DOHH2 (cell line): ENCODE data around the gene CRABP1.

Experiments used
- H3F3A ChIP-seq: fragments of 200-600 bp; sonication (generic), shearing (Covaris generic); 2 replicates; pipeline ENCODE4 v1.6.0; 2016; ENCODE audit warnings: antibody characterized with exemption, mild to moderate bottlenecking; ENCODE audit not compliant: control insufficient read depth, insufficient read depth
- H3K27ac ChIP-seq: fragments of 200-600 bp; sonication (generic); 2 replicates; pipeline ENCODE4 v1.5.1; 2014; ENCODE audit warnings: low read depth, mild to moderate bottlenecking, low read length, moderate library complexity
- H3K27me3 ChIP-seq: fragments of 200-600 bp; sonication (generic); 2 replicates; pipeline ENCODE4 v1.6.1; 2014; ENCODE audit warnings: mild to moderate bottlenecking, low read length, mixed read lengths; ENCODE audit not compliant: control insufficient read depth
- H3K36me3 ChIP-seq: fragments of 200-600 bp; sonication (generic); 2 replicates; pipeline ENCODE4 v1.6.1; 2014; ENCODE audit warnings: mild to moderate bottlenecking, low read length, moderate library complexity, mixed read lengths; ENCODE audit not compliant: control insufficient read depth
- H3K4me1 ChIP-seq: fragments of 200-600 bp; sonication (generic); 2 replicates; pipeline ENCODE4 v1.6.1; 2014; ENCODE audit warnings: mild to moderate bottlenecking, low read length, mixed read lengths; ENCODE audit not compliant: control insufficient read depth
- H3K4me2 ChIP-seq: fragments of 200-600 bp; sonication (generic); 2 replicates; pipeline ENCODE4 v1.6.0; 2014; ENCODE audit warnings: mild to moderate bottlenecking, low read length, moderate library complexity
- H3K4me3 ChIP-seq: fragments of 200-600 bp; sonication (generic); 2 replicates; pipeline ENCODE4 v1.5.1; 2014; ENCODE audit warnings: mild to moderate bottlenecking, low read length, mixed read lengths
- H3K79me2 ChIP-seq: fragments of 200-600 bp; sonication (generic); 2 replicates; pipeline ENCODE4 v1.6.1; 2014; ENCODE audit warnings: mild to moderate bottlenecking, low read length, mixed read lengths; ENCODE audit not compliant: control insufficient read depth
- H3K9me2 ChIP-seq: fragments of 200-600 bp; sonication (generic); replicated peaks from 2 replicates; pipeline ENCODE4 v1.6.1; 2014; ENCODE audit warnings: mild to moderate bottlenecking, low read length, mixed read lengths; ENCODE audit not compliant: control insufficient read depth
- H3K9me3 ChIP-seq: fragments of 200-600 bp; sonication (generic); 2 replicates; pipeline ENCODE4 v1.6.1; 2014; ENCODE audit warnings: antibody characterized with exemption, low read length, mixed read lengths; ENCODE audit not compliant: control insufficient read depth, insufficient read depth
- H4K20me1 ChIP-seq: fragments of 200-600 bp; sonication (generic); 2 replicates; pipeline ENCODE4 v1.6.0; 2014; ENCODE audit warnings: low read depth, mild to moderate bottlenecking, antibody characterized with exemption, low read length, moderate library complexity; ENCODE audit not compliant: control insufficient read depth, insufficient read depth
- CTCF ChIP-seq: fragments of 200-600 bp; sonication (generic); IDR thresholded peaks from one replicate; pipeline ENCODE4 v1.5.1; 2014; ENCODE audit warnings: antibody characterized with exemption, mild to moderate bottlenecking, low read depth, low read length; ENCODE audit not compliant: poor library complexity, severe bottlenecking
- EZH2phosphoT487 ChIP-seq: fragments of 200-600 bp; sonication (generic); IDR thresholded peaks from 2 replicates; pipeline ENCODE4 v1.6.1; 2017; ENCODE audit warnings: borderline replicate concordance, mild to moderate bottlenecking, antibody characterized with exemption, low read length, moderate library complexity, mixed read lengths

CRABP1 gene

GRCh38 chr15:78359041-78359808, 19.1 kb downstream of the CRABP1 start:
- Histone ChIP-seq H3K9me3 (no peaks in the 10 kb centered on the region), H3K9me2 (no peaks in the 10 kb centered on the region), H3K4me1 (no peaks in the 10 kb centered on the region), H3K36me3 (no peaks in the 10 kb centered on the region), H4K20me1 (no peaks in the 10 kb centered on the region), H3K79me2 (no peaks in the 10 kb centered on the region), H3K27ac (no peak overlapping the region), H3K4me3 (no peak overlapping the region), H3F3A (no peaks in the 10 kb centered on the region), H3K27me3 (peaks cover 21% of the 10 kb centered on the region; the same call in 1 of the 2 replicates), H3K4me2 (no peak overlapping the region)
- TF ChIP-seq CTCF (no peak), EZH2phosphoT487 (no peak)

DNA sequence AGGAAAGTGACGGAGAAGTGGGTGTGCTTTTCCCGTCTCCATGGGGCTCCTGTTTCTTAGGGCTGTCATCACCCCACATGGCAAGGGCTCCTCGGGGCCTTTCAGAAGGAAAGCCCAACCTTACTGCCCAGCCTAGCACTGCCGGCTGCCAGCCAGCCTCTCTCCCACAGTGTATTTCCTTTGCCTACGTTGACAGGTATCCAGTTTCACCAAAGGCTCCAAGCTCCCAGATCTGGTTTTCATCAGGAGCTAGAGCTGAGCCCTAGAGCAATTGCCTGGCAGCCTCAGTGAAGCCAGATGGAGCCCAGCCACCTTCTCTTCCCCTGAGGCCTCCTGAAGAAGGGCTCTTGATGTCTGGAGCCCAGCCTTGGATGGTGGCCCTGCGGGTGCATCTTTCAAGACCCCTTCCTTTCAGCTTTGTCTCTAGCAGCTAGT, 20.2 kb downstream of the CRABP1 start:
- no peaks in the 10 kb centered on the region for H3K9me2 ChIP-seq
- H3K4me2 ChIP-seq: no peak overlapping the region
- no peaks in the 10 kb centered on the region for H3F3A ChIP-seq

GRCh38 chr15:78360958-78361718, 21.0 kb downstream of the CRABP1 start:
- no peaks in the 10 kb centered on the region for H3K4me1 ChIP-seq
- H3K9me2 ChIP-seq: no peaks in the 10 kb centered on the region
- H3K4me2 ChIP-seq: no peak overlapping the region
- no peaks in the 10 kb centered on the region for H3K79me2 ChIP-seq
- no peak overlapping the region for H3K27ac ChIP-seq
- no peaks in the 10 kb centered on the region for H3K9me3 ChIP-seq
- H4K20me1 ChIP-seq: no peaks in the 10 kb centered on the region
- no peaks in the 10 kb centered on the region for H3F3A ChIP-seq
- H3K27me3 ChIP-seq: peaks cover 21% of the 10 kb centered on the region; the same call in 1 of the 2 replicates
- no peak for TF ChIP-seq CTCF
- TF ChIP-seq EZH2phosphoT487: no peak
- no peak overlapping the region for H3K4me3 ChIP-seq
- H3K36me3 ChIP-seq: no peaks in the 10 kb centered on the region

More for the DNA sequence above, 20.2 kb downstream of the CRABP1 start:
- Histone ChIP-seq H3K4me3 (no peak overlapping the region), H3K27me3 (peaks cover 21% of the 10 kb centered on the region; the same call in 1 of the 2 replicates), H3K36me3 (no peaks in the 10 kb centered on the region), H3K9me3 (no peaks in the 10 kb centered on the region), H3K79me2 (no peaks in the 10 kb centered on the region), H4K20me1 (no peaks in the 10 kb centered on the region), H3K27ac (no peak overlapping the region), H3K4me1 (no peaks in the 10 kb centered on the region)
- TF ChIP-seq EZH2phosphoT487: no peak
- TF ChIP-seq CTCF: no peak
